GM12878 (cell line): ENCODE measurements around the gene ZC3H10. TPM values are rescaled to one million over a fixed set of nuclear protein-coding genes. Genes with fewer than 3 reads are reported as not detected.

Source experiments
- ATAC-seq: fragments of 200-7000 bp; cut with Tn5 transposase; 3 replicates; pipeline ENCODE4 v1.9.1; 2020; ENCODE audit warnings: mild to moderate bottlenecking, moderate library complexity
- BruUV-seq: library from RNA; stranded (reverse); fragments of 400-500 nt; replicated peaks from 2 replicates; lab custom pipeline; 2021; lab: Mats Ljungman, UMichigan
- CTCF ChIA-PET: fragments of 300-600 bp; sonication (Branson Sonifier 250); formaldehyde crosslinking; extraction: SDS; loops from one replicate; lab custom pipeline; 2021; ENCODE audit warnings: inconsistent platforms; lab: Yijun Ruan, JAX
- POLR2A ChIA-PET: fragments of 350-600 bp; formaldehyde crosslinking; extraction: SDS; loops from one replicate; lab custom pipeline; 2021; ENCODE audit warnings: inconsistent platforms; lab: Charles Lee
- RAD21 ChIA-PET: fragments of 300-600 bp; sonication (Branson Sonifier 250); formaldehyde crosslinking; loops from one replicate; lab custom pipeline; 2023; ENCODE audit warnings: antibody characterized with exemption; ENCODE audit not compliant: unreplicated experiment; lab: Charles Lee
- SMC1A ChIA-PET: fragments of 300-600 bp; sonication (Branson Sonifier 250); formaldehyde crosslinking; loops from one replicate; lab custom pipeline; 2023; ENCODE audit not compliant: unreplicated experiment, uncharacterized antibody; lab: Charles Lee
- DNase-seq: peaks from one replicate; pipeline ENCODE4 v3.0.0-alpha.2; 2011; ENCODE audit warnings: low read depth, low spot score
- FAIRE-seq: peaks from 3 replicates; lab custom pipeline; 2011; peaks lifted over from hg19 to GRCh38; lab: Jason Lieb, UNC
- H2AFZ ChIP-seq: 2 replicates; pipeline ENCODE4 v1.6.0; 2011; ENCODE audit warnings: low read depth, low read length, control low read depth; ENCODE audit not compliant: control insufficient read depth
- H3K27ac ChIP-seq: 2 replicates; pipeline ENCODE4 v1.5.1; 2011; ENCODE audit warnings: control low read depth; ENCODE audit not compliant: control insufficient read depth, insufficient read depth
- H3K27me3 ChIP-seq, 2 experiments: replicated peaks in 1 of 2; 2 replicates each; pipeline versions ENCODE4 v1.6.0 to v1.6.1; 2011; ENCODE audit warnings: low read length in 1 of 2; ENCODE audit not compliant: control insufficient read depth in 2 of 2, insufficient read depth in 2 of 2
- H3K36me3 ChIP-seq, 2 experiments: 2 replicates each; pipeline ENCODE4 v1.5.1; 2011; ENCODE audit warnings: low read length in 1 of 2; ENCODE audit not compliant: control insufficient read depth in 2 of 2, insufficient read depth in 2 of 2
- H3K4me1 ChIP-seq: 2 replicates; pipeline ENCODE4 v1.6.1; 2011; ENCODE audit warnings: mild to moderate bottlenecking, low read length, moderate library complexity, mixed read lengths; ENCODE audit not compliant: control insufficient read depth, insufficient read depth
- H3K4me2 ChIP-seq: 2 replicates; pipeline ENCODE4 v1.6.0; 2011; ENCODE audit warnings: control low read depth; ENCODE audit not compliant: control insufficient read depth, insufficient read depth
- H3K4me3 ChIP-seq: fragments of 200-600 bp; sonication (generic); 2 replicates; pipeline ENCODE4 v1.5.1; 2016
- H3K79me2 ChIP-seq: 2 replicates; pipeline ENCODE4 v1.6.0; 2011; ENCODE audit warnings: low read length; ENCODE audit not compliant: control insufficient read depth, insufficient read depth
- H3K9ac ChIP-seq: 2 replicates; pipeline ENCODE4 v1.8.0; 2011; ENCODE audit warnings: low read length, control low read depth, mixed read lengths; ENCODE audit not compliant: control insufficient read depth, insufficient read depth
- H3K9me3 ChIP-seq: replicated peaks from 3 replicates; pipeline ENCODE4 v1.5.1; 2011; ENCODE audit warnings: mild to moderate bottlenecking, low read length; ENCODE audit not compliant: control insufficient read depth, insufficient read depth
- H4K20me1 ChIP-seq: 2 replicates; pipeline ENCODE4 v1.6.0; 2011; ENCODE audit not compliant: control insufficient read depth, insufficient read depth
- EGR1 ChIP-seq, 2 experiments: IDR thresholded peaks; 1 replicate in 1 of 2; 2 replicates in 1 of 2; pipeline ENCODE4 v1.6.1; 2011 to 2012; ENCODE audit warnings: low read depth in 2 of 2, low read length in 2 of 2, borderline replicate concordance in 1 of 2, mild to moderate bottlenecking in 1 of 2, moderate library complexity in 1 of 2
- MEF2B ChIP-seq: fragments of 450-650 bp; IDR thresholded peaks from 2 replicates; pipeline ENCODE4 v1.6.1; 2018; ENCODE audit warnings: mild to moderate bottlenecking, moderate library complexity; ENCODE audit not compliant: partially characterized antibody, poor library complexity, severe bottlenecking
- MTA3 ChIP-seq: IDR thresholded peaks from 2 replicates; pipeline ENCODE4 v1.6.1; 2012; ENCODE audit warnings: low read length, inconsistent platforms, borderline replicate concordance
- POLR2AphosphoS5 ChIP-seq: IDR thresholded peaks from 2 replicates; pipeline ENCODE4 v1.6.1; 2011; ENCODE audit warnings: mild to moderate bottlenecking, low read length, inconsistent platforms
- WGBS: methylation state at CpG from one replicate; pipeline ENCODE4 v1.1.6; 2016; ENCODE audit warnings: low lambda C conversion rate; ENCODE audit not compliant: insufficient replicate concordance, insufficient coverage; ENCODE audit errors: missing lambda C conversion rate; 5-methylcytosine and 5-hydroxymethylcytosine counted together
- in situ Hi-C: fragments of 300-500 bp; cut with MboI; formaldehyde crosslinking; loops from 9 replicates; pipeline ENCODE4 v1.14.3; 2018; ENCODE audit warnings: mixed read lengths
- intact Hi-C: fragments of 100-400 bp; cut with micrococcal nuclease; formaldehyde crosslinking; loops from one replicate; pipeline ENCODE4 v1.14.2; 2022; ENCODE audit not compliant: unreplicated experiment
- polyA plus RNA-seq, 11 experiments: library from polyadenylated mRNA; depleted of rRNA in 4 of 11; unstranded in 6 of 11; stranded (reverse) in 5 of 11; fragments of >200 nt; fragmentation: Nextera tagmentation in 4 of 11; fragmentation: Illumina TruSeq in 1 of 11; extraction: Ambion mirVana in 4 of 11; extraction: Trizol in 1 of 11; gene quantifications; 1 replicate in 1 of 11; 2 replicates in 10 of 11; pipeline versions ENCODE4 v1.2.1 to v1.2.3, GENCODE V29; 2011 to 2016; ENCODE audit warnings: inconsistent platforms in 2 of 11, missing spikeins in 2 of 11, low read depth in 1 of 11
- total RNA-seq, 4 experiments: library from RNA; depleted of rRNA in 3 of 4; stranded (reverse); fragments of >200 nt in 3 of 4; fragmentation: Illumina TruSeq in 1 of 4; extraction: Trizol in 1 of 4; gene quantifications; 2 replicates each; pipeline versions ENCODE4 v1.2.1 to v1.2.3, GENCODE V29; 2013 to 2021
- TF ChIP-seq, protein P1 (sequence below): IDR thresholded peaks from 2 replicates; pipeline ENCODE4 v1.6.1; 2012; ENCODE audit warnings: mild to moderate bottlenecking, low read depth, low read length
- TF ChIP-seq, protein P2 (sequence below): fragments of 450-650 bp; IDR thresholded peaks from 2 replicates; pipeline ENCODE4 v1.6.1; 2016; ENCODE audit warnings: mild to moderate bottlenecking, moderate library complexity, borderline replicate concordance
- TF ChIP-seq, protein P3 (sequence below): fragments of 450-650 bp; IDR thresholded peaks from 2 replicates; pipeline ENCODE4 v1.6.1; 2017; ENCODE audit warnings: low read depth, mild to moderate bottlenecking, moderate library complexity

The ZC3H10 gene
- total and polyA plus RNA-seq, 10 of the 15 experiments (the other 5 are each of a cell fraction or from before 2014, with no cell fraction given), result 0.56 to 6.4 (median 3.7) TPM

DNA sequence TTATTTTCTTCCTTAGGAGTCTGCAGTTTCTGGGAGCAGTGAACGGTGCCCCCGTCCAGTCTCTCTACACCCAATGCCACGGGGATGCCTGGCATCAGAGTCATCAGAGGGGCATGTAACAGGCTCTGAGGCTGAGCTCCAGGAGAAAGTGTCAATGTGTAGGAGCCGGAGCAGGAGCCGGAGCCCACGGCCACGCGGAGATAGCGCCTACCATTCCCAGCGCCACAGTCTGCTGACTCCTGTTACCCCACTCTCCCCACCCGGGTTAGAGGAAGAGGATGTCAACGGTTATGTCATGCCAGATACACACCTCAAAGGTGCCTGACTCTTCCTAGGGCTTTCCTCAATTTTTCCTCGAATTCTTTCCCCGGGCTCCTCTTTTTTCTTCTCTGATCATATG, 17.0 kb upstream of the ZC3H10 start:
- peaks cover 0 to 3% of the 10 kb centered on the region in 2 experiments; a peak in 2 of 4 replicates for H3K27me3 ChIP-seq
- ChIA-PET RAD21 (interaction anchor here (0.7 kb wide), 1 partner anchor 303 kb away, joined by 3 read pairs; no protein-coding TSS in a partner anchor), POLR2A (interaction anchor here (0.6 kb wide), 2 partner anchors 16 to 274 kb away, joined by 3 read pairs; partner anchors contain the start of gene RPL41), CTCF (interaction anchor here (0.6 to 1.0 kb wide), 2 partner anchors 258 to 445 kb away, joined by 3 read pairs; no protein-coding TSS in a partner anchor), SMC1A (no interaction called here)
- no TSS peak for BruUV-seq
- no peak for FAIRE-seq
- H3K27ac ChIP-seq, result no peak overlapping the region
- DNase-seq, result no peak
- no peak for TF ChIP-seq POLR2AphosphoS5
- TF ChIP-seq, protein P1, sequence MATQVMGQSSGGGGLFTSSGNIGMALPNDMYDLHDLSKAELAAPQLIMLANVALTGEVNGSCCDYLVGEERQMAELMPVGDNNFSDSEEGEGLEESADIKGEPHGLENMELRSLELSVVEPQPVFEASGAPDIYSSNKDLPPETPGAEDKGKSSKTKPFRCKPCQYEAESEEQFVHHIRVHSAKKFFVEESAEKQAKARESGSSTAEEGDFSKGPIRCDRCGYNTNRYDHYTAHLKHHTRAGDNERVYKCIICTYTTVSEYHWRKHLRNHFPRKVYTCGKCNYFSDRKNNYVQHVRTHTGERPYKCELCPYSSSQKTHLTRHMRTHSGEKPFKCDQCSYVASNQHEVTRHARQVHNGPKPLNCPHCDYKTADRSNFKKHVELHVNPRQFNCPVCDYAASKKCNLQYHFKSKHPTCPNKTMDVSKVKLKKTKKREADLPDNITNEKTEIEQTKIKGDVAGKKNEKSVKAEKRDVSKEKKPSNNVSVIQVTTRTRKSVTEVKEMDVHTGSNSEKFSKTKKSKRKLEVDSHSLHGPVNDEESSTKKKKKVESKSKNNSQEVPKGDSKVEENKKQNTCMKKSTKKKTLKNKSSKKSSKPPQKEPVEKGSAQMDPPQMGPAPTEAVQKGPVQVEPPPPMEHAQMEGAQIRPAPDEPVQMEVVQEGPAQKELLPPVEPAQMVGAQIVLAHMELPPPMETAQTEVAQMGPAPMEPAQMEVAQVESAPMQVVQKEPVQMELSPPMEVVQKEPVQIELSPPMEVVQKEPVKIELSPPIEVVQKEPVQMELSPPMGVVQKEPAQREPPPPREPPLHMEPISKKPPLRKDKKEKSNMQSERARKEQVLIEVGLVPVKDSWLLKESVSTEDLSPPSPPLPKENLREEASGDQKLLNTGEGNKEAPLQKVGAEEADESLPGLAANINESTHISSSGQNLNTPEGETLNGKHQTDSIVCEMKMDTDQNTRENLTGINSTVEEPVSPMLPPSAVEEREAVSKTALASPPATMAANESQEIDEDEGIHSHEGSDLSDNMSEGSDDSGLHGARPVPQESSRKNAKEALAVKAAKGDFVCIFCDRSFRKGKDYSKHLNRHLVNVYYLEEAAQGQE, result no peak
- TF ChIP-seq EGR1 (IDR thresholded peaks at IDR 0.05; ENCODE audit: borderline replicate concordance in 1 of 2, low read depth in 2 of 2, low read length in 2 of 2), result no peak
- TF ChIP-seq, protein P2, sequence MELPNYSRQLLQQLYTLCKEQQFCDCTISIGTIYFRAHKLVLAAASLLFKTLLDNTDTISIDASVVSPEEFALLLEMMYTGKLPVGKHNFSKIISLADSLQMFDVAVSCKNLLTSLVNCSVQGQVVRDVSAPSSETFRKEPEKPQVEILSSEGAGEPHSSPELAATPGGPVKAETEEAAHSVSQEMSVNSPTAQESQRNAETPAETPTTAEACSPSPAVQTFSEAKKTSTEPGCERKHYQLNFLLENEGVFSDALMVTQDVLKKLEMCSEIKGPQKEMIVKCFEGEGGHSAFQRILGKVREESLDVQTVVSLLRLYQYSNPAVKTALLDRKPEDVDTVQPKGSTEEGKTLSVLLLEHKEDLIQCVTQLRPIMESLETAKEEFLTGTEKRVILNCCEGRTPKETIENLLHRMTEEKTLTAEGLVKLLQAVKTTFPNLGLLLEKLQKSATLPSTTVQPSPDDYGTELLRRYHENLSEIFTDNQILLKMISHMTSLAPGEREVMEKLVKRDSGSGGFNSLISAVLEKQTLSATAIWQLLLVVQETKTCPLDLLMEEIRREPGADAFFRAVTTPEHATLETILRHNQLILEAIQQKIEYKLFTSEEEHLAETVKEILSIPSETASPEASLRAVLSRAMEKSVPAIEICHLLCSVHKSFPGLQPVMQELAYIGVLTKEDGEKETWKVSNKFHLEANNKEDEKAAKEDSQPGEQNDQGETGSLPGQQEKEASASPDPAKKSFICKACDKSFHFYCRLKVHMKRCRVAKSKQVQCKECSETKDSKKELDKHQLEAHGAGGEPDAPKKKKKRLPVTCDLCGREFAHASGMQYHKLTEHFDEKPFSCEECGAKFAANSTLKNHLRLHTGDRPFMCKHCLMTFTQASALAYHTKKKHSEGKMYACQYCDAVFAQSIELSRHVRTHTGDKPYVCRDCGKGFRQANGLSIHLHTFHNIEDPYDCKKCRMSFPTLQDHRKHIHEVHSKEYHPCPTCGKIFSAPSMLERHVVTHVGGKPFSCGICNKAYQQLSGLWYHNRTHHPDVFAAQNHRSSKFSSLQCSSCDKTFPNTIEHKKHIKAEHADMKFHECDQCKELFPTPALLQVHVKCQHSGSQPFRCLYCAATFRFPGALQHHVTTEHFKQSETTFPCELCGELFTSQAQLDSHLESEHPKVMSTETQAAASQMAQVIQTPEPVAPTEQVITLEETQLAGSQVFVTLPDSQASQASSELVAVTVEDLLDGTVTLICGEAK, result no peak
- no peak for TF ChIP-seq MTA3
- TF ChIP-seq, protein P3, sequence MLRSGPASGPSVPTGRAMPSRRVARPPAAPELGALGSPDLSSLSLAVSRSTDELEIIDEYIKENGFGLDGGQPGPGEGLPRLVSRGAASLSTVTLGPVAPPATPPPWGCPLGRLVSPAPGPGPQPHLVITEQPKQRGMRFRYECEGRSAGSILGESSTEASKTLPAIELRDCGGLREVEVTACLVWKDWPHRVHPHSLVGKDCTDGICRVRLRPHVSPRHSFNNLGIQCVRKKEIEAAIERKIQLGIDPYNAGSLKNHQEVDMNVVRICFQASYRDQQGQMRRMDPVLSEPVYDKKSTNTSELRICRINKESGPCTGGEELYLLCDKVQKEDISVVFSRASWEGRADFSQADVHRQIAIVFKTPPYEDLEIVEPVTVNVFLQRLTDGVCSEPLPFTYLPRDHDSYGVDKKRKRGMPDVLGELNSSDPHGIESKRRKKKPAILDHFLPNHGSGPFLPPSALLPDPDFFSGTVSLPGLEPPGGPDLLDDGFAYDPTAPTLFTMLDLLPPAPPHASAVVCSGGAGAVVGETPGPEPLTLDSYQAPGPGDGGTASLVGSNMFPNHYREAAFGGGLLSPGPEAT, result no peak
- no peak for TF ChIP-seq MEF2B
- H3K9ac ChIP-seq, result no peak overlapping the region
- H4K20me1 ChIP-seq, result no peaks in the 10 kb centered on the region
- H3K4me2 ChIP-seq, result no peak overlapping the region
- no peak overlapping the region for H2AFZ ChIP-seq
- no peak for ATAC-seq
- in situ Hi-C loops (loop anchor here (5.0 kb wide), 1 partner anchor 54 kb away; no protein-coding TSS in a partner anchor), intact Hi-C loops (loop anchor here (5.0 kb wide), 1 partner anchor 274 kb away; the partner anchor contains the start of gene DNAJC14)
- peaks cover 20% of the 10 kb centered on the region for H3K79me2 ChIP-seq
- H3K4me1 ChIP-seq, result peaks cover under 1% of the 10 kb centered on the region; the same call in 1 of the 2 replicates
- H3K9me3 ChIP-seq, result no peaks in the 10 kb centered on the region
- WGBS, result 78% methylated on average over 14 of the region's 14 CpGs
- H3K4me3 ChIP-seq, result no peak overlapping the region
- H3K36me3 ChIP-seq, result no peaks in the 10 kb centered on the region
